Endometrial microvascular endothelial cells (primary cell): ENCODE data around the gene PIK3AP1. TPM values are rescaled to one million over a fixed set of nuclear protein-coding genes. Genes with fewer than 3 reads are reported as not detected.

Source experiments
- in situ Hi-C: cut with HindIII; loops from 2 replicates; pipeline ENCODE4 v1.10.0; 2017; ENCODE audit warnings: low sequenced_read_pairs, low pct_unique_long_range_greater_than_20kb; ENCODE audit errors: inconsistent ontology term
- total RNA-seq: library from RNA; depleted of rRNA; stranded (reverse); fragments of >200 nt; gene quantifications from one replicate; pipeline ENCODE4 v1.2.3, GENCODE V29; 2015; ENCODE audit errors: inconsistent ontology term

The PIK3AP1 gene
- total RNA-seq, 1 donor from 2014 or later: not detected

GRCh38 chr10:96656198-96656577 lies 64.1 kb downstream of the PIK3AP1 start:
- in situ Hi-C loops: no loop called here

GRCh38 chr10:96655461-96656197 lies 64.7 kb downstream of the PIK3AP1 start:
- in situ Hi-C loops: no loop called here

GRCh38 chr10:96651998-96652431 lies 68.3 kb downstream of the PIK3AP1 start:
- in situ Hi-C loops: no loop called here

GRCh38 chr10:96650958-96651357 lies 69.4 kb downstream of the PIK3AP1 start:
- in situ Hi-C loops: no loop called here

GRCh38 chr10:96648297-96648696 lies 72.0 kb downstream of the PIK3AP1 start:
- in situ Hi-C loops: no loop called here

- in situ Hi-C loops: no loop called here
These were observed 72.8 kb downstream of the PIK3AP1 start for GRCh38 chr10:96647466-96647865.

- in situ Hi-C loops: no loop called here
These were observed 73.6 kb downstream of the PIK3AP1 start for GRCh38 chr10:96646751-96647166.

- in situ Hi-C loops: no loop called here
These were observed 74.0 kb downstream of the PIK3AP1 start for GRCh38 chr10:96646301-96646700.

GRCh38 chr10:96645191-96645721 lies 75.1 kb downstream of the PIK3AP1 start:
- in situ Hi-C loops: no loop called here

GRCh38 chr10:96643920-96644319 lies 76.4 kb downstream of the PIK3AP1 start:
- in situ Hi-C loops: no loop called here

GRCh38 chr10:96642973-96643372 lies 77.3 kb downstream of the PIK3AP1 start:
- in situ Hi-C loops: no loop called here

GRCh38 chr10:96642530-96642929 lies 77.8 kb downstream of the PIK3AP1 start:
- in situ Hi-C loops: no loop called here

- in situ Hi-C loops: no loop called here
These were observed 78.7 kb downstream of the PIK3AP1 start for GRCh38 chr10:96641396-96642295.

- in situ Hi-C loops: no loop called here
These were observed 80.4 kb downstream of the PIK3AP1 start for GRCh38 chr10:96639899-96640298.

GRCh38 chr10:96638696-96639095 lies 81.6 kb downstream of the PIK3AP1 start:
- in situ Hi-C loops: no loop called here

- in situ Hi-C loops: no loop called here
These were observed 82.2 kb downstream of the PIK3AP1 start for GRCh38 chr10:96638120-96638519.

- in situ Hi-C loops: no loop called here
These were observed 82.6 kb downstream of the PIK3AP1 start for GRCh38 chr10:96637709-96638108.

- in situ Hi-C loops: no loop called here
These were observed 83.8 kb downstream of the PIK3AP1 start for GRCh38 chr10:96636551-96636950.

GRCh38 chr10:96632974-96633710 lies 87.2 kb downstream of the PIK3AP1 start:
- in situ Hi-C loops: no loop called here
